A549 (cell line): ENCODE data around the gene OSGEPL1. TPM values are rescaled to one million over a fixed set of nuclear protein-coding genes. Genes with fewer than 3 reads are reported as not detected.

Experiments
- ATAC-seq, 2 experiments: fragments of 200-7000 bp in 1 of 2; fragments of >200 bp in 1 of 2; cut with Nextera tagmentation in 1 of 2; cut with Tn5 transposase in 1 of 2; 3 replicates each; pipeline versions ENCODE4 v1.8.0 to v1.9.1; 2018 to 2020; ENCODE audit warnings: mild to moderate bottlenecking in 1 of 2, moderate library complexity in 1 of 2
- CTCF ChIA-PET: fragments of 300-600 bp; sonication (Branson Sonifier 250); formaldehyde crosslinking; extraction: SDS; loops from one replicate; lab custom pipeline; 2021; ENCODE audit warnings: antibody characterized with exemption, inconsistent platforms; lab: Yijun Ruan, JAX
- POLR2A ChIA-PET: fragments of 350-600 bp; formaldehyde crosslinking; extraction: SDS; loops from one replicate; lab custom pipeline; 2021; ENCODE audit warnings: antibody characterized with exemption, inconsistent platforms; lab: Yijun Ruan, JAX
- DNase-seq, 2 experiments: peaks; one replicate each; pipeline versions ENCODE4 v3.0.0 to v3.0.0-alpha.2; 2011 to 2016; ENCODE audit warnings: low read depth in 1 of 2, low spot score in 1 of 2
- FAIRE-seq: peaks from 2 replicates; lab custom pipeline; 2011; peaks lifted over from hg19 to GRCh38; lab: Jason Lieb, UNC
- H3K27ac ChIP-seq, 2 experiments: fragments of >200 bp; sonication (Bioruptor Twin); formaldehyde crosslinking; 3 replicates each; pipeline ENCODE4 v1.5.1; 2016 to 2017
- H3K4me1 ChIP-seq: fragments of >200 bp; sonication (Bioruptor Twin); formaldehyde crosslinking; 3 replicates; pipeline ENCODE4 v1.6.1; 2016
- H3K4me2 ChIP-seq: fragments of >200 bp; sonication (Bioruptor Twin); formaldehyde crosslinking; 3 replicates; pipeline ENCODE4 v1.6.1; 2016
- H3K4me3 ChIP-seq: fragments of >200 bp; sonication (Bioruptor Twin); formaldehyde crosslinking; 3 replicates; pipeline ENCODE4 v1.5.1; 2016
- H3K9me3 ChIP-seq: fragments of >200 bp; sonication (Bioruptor Twin); formaldehyde crosslinking; 3 replicates; pipeline ENCODE4 v1.6.1; 2016
- BHLHE40 ChIP-seq: IDR thresholded peaks from 2 replicates; pipeline ENCODE4 v1.6.1; 2012; ENCODE audit warnings: low read depth, low read length, inconsistent platforms
- CBX2 ChIP-seq: fragments of 200-600 bp; sonication (generic); IDR thresholded peaks from 2 replicates; pipeline ENCODE4 v1.6.1; 2016; ENCODE audit warnings: low read depth, mild to moderate bottlenecking, borderline replicate concordance
- CEBPB ChIP-seq, 2 experiments: fragments of >200 bp in 1 of 2; sonication (Bioruptor Twin) in 1 of 2; formaldehyde crosslinking in 1 of 2; IDR thresholded peaks; 2 replicates each; pipeline ENCODE4 v1.6.1; 2012 to 2016
- E2F6 ChIP-seq: IDR thresholded peaks from 2 replicates; pipeline ENCODE4 v1.6.1; 2012; ENCODE audit warnings: low read depth, borderline replicate concordance
- ESRRA ChIP-seq: fragments of 150-350 bp; IDR thresholded peaks from 2 replicates; pipeline ENCODE4 v1.6.1; 2014; ENCODE audit warnings: mild to moderate bottlenecking, low read length, borderline replicate concordance
- FOSL2 ChIP-seq, 2 experiments: fragments of 450-650 bp in 1 of 2; fragments of >200 bp in 1 of 2; sonication (Bioruptor Twin) in 1 of 2; formaldehyde crosslinking; IDR thresholded peaks; 2 replicates each; pipeline versions ENCODE4 v1.5.0 to v1.6.1; 2016 to 2020; ENCODE audit warnings: mild to moderate bottlenecking in 1 of 2, moderate library complexity in 1 of 2
- FOXS1 ChIP-seq: fragments of 250-450 bp; sonication (Bioruptor Pico); IDR thresholded peaks from 2 replicates; pipeline ENCODE4 v1.5.0; 2020; ENCODE audit warnings: mild to moderate bottlenecking, moderate library complexity
- HDAC2 ChIP-seq: fragments of 200-600 bp; sonication (generic); IDR thresholded peaks from 2 replicates; pipeline ENCODE4 v1.6.1; 2016
- HEYL ChIP-seq: fragments of 250-450 bp; sonication (Bioruptor Pico); IDR thresholded peaks from 2 replicates; pipeline ENCODE4 v1.8.0; 2021; ENCODE audit warnings: mild to moderate bottlenecking, moderate library complexity
- HOXB13 ChIP-seq: fragments of 250-450 bp; sonication (Bioruptor Pico); IDR thresholded peaks from 2 replicates; pipeline ENCODE4 v1.5.0; 2020; ENCODE audit warnings: low read depth, mild to moderate bottlenecking, moderate library complexity
- JUN ChIP-seq, 2 experiments: fragments of >200 bp; sonication (Bioruptor Twin); formaldehyde crosslinking; IDR thresholded peaks; 2 replicates in 1 of 2; 3 replicates in 1 of 2; pipeline ENCODE4 v1.6.1; 2016 to 2017
- KDM5A ChIP-seq: fragments of 200-600 bp; sonication (generic); IDR thresholded peaks from 2 replicates; pipeline ENCODE4 v1.6.1; 2016; ENCODE audit warnings: antibody characterized with exemption, mild to moderate bottlenecking
- MAFK ChIP-seq: fragments of 450-650 bp; IDR thresholded peaks from 2 replicates; pipeline ENCODE4 v1.6.1; 2014; ENCODE audit not compliant: partially characterized antibody
- MAZ ChIP-seq: fragments of 150-350 bp; IDR thresholded peaks from 2 replicates; pipeline ENCODE4 v1.6.1; 2014; ENCODE audit warnings: antibody characterized with exemption, low read depth, low read length, borderline replicate concordance
- PHF8 ChIP-seq: fragments of 200-600 bp; sonication (generic); IDR thresholded peaks from 2 replicates; pipeline ENCODE4 v1.6.1; 2016; ENCODE audit warnings: low read depth, mild to moderate bottlenecking, antibody characterized with exemption, moderate library complexity, borderline replicate concordance
- POLR2A ChIP-seq: IDR thresholded peaks from 2 replicates; pipeline ENCODE4 v1.6.1; 2012; ENCODE audit warnings: mild to moderate bottlenecking, low read length
- POLR2AphosphoS2 ChIP-seq: conservative IDR thresholded peaks from 2 replicates; pipeline ENCODE4 v1.6.1; 2012; ENCODE audit warnings: low read length, improper control_type of control experiment, inconsistent platforms
- RCOR1 ChIP-seq: fragments of 150-350 bp; IDR thresholded peaks from 2 replicates; pipeline ENCODE4 v1.6.1; 2014; ENCODE audit warnings: antibody characterized with exemption, low read length, low read depth
- RNF2 ChIP-seq: fragments of 200-600 bp; sonication (generic); IDR thresholded peaks from 2 replicates; pipeline ENCODE4 v1.6.1; 2016; ENCODE audit warnings: low read depth, mild to moderate bottlenecking, antibody characterized with exemption, moderate library complexity, borderline replicate concordance
- SMC3 ChIP-seq: fragments of >200 bp; sonication (Bioruptor Twin); formaldehyde crosslinking; IDR thresholded peaks from 3 replicates; pipeline ENCODE4 v1.6.1; 2018; ENCODE audit warnings: inconsistent platforms
- SREBF2 ChIP-seq: fragments of 450-650 bp; IDR thresholded peaks from 2 replicates; pipeline ENCODE4 v1.6.1; 2014; ENCODE audit warnings: mild to moderate bottlenecking, moderate library complexity
- ZSCAN20 ChIP-seq: fragments of 250-450 bp; sonication (Bioruptor Pico); IDR thresholded peaks from 2 replicates; pipeline ENCODE4 v1.8.0; 2022; ENCODE audit warnings: mild to moderate bottlenecking, moderate library complexity
- WGBS: methylation state at CpG from one replicate; pipeline ENCODE4 v1.1.6; 2017; ENCODE audit errors: missing lambda C conversion rate; 5-methylcytosine and 5-hydroxymethylcytosine counted together
- polyA plus RNA-seq, 4 experiments: library from polyadenylated mRNA; depleted of rRNA in 3 of 4; stranded (reverse); fragments of >200 nt; fragmentation: RNase III in 1 of 4; extraction: RNeasy Plus Mini Kit Qiagen cat#74134 plus additional on column Dnase treatment in 1 of 4; gene quantifications; 2 replicates in 3 of 4; 3 replicates in 1 of 4; pipeline ENCODE4 v1.2.3, GENCODE V29; 2011 to 2017
- TF ChIP-seq, protein P1 (sequence below): fragments of >200 bp; sonication (Bioruptor Twin); formaldehyde crosslinking; IDR thresholded peaks from 2 replicates; pipeline ENCODE4 v1.6.1; 2016
- TF ChIP-seq, protein P2 (sequence below): fragments of >200 bp; sonication (Bioruptor Twin); formaldehyde crosslinking; IDR thresholded peaks from 3 replicates; pipeline ENCODE4 v1.6.1; 2016
- TF ChIP-seq, protein P3 (sequence below): fragments of 250-450 bp; sonication (Bioruptor Pico); IDR thresholded peaks from 2 replicates; pipeline ENCODE4 v1.5.0; 2020; ENCODE audit warnings: low read depth, mild to moderate bottlenecking, moderate library complexity
- TF ChIP-seq, protein P4 (sequence below): fragments of >200 bp; sonication (Bioruptor Twin); formaldehyde crosslinking; IDR thresholded peaks from 3 replicates; pipeline ENCODE4 v1.5.1; 2016

OSGEPL1 gene
- polyA plus RNA-seq, 2 of the 4 experiments (the other 2 are of a cell fraction): 9.0 to 14.4 TPM

- Histone ChIP-seq H3K27ac (no peak overlapping the region), H3K4me1 (peaks cover 16% of the 10 kb centered on the region; the same call in 2 of the 3 replicates), H3K4me3 (no peak overlapping the region), H3K4me2 (no peak overlapping the region), H3K9me3 (no peaks in the 10 kb centered on the region)
- WGBS: 100% methylated on average over 1 of the region's 1 CpG
- FAIRE-seq: no peak
- POLR2A ChIA-PET: no interaction called here
- no peak for DNase-seq
- no peak for ATAC-seq
- TF ChIP-seq MAFK (peak; percentile 79), ZSCAN20 (no peak)
- CTCF ChIA-PET: no interaction called here
Measured at GRCh38 chr2:189794310-189794709, 31.7 kb upstream of the OSGEPL1 start.

DNA sequence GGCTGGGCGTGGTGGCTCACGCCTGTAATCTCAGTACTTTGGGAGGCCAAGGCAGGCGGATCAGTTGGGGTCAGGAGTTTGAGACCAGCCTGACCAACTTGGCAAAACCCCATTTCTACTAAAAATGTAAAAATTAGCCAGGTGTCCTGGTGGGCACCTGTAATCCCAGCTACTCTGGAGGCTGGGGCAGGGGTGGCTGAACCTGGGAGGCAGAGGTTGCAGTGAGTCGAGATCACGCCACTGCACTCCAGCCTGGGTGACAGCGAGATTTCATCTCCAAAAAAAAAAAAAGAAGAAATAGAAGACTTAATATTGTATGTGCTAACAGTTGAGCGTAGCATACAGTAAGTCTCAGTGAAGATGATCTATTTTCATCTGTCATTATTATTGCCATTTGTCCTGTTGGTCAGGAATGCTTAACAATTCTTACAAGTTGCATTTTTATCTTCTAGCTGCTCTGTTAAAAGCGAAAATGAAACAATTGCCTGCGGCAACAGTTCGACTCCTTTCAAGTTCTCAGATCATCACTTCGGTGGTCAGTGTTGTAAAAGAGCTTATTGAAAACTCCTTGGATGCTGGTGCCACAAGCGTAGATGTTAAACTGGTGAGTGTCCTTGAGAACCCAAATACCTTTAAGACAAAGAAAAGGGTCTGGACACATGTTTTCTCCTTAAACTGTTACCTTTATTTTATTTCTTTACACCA, 28.9 kb upstream of the OSGEPL1 start:
- TF ChIP-seq CBX2: no peak
- no peak for TF ChIP-seq E2F6
- TF ChIP-seq, protein P1, sequence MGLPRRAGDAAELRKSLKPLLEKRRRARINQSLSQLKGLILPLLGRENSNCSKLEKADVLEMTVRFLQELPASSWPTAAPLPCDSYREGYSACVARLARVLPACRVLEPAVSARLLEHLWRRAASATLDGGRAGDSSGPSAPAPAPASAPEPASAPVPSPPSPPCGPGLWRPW: no peak
- TF ChIP-seq POLR2A: no peak
- TF ChIP-seq, protein P2, sequence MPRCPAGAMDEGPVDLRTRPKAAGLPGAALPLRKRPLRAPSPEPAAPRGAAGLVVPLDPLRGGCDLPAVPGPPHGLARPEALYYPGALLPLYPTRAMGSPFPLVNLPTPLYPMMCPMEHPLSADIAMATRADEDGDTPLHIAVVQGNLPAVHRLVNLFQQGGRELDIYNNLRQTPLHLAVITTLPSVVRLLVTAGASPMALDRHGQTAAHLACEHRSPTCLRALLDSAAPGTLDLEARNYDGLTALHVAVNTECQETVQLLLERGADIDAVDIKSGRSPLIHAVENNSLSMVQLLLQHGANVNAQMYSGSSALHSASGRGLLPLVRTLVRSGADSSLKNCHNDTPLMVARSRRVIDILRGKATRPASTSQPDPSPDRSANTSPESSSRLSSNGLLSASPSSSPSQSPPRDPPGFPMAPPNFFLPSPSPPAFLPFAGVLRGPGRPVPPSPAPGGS: no peak
- TF ChIP-seq MAZ: no peak
- TF ChIP-seq SREBF2: no peak
- TF ChIP-seq FOSL2 (IDR thresholded peaks at IDR 0.05): no peak
- no peak for TF ChIP-seq FOSL2 (CRISPR knock-in tag; IDR thresholded peaks at IDR 0.05)
- Histone ChIP-seq H3K9me3 (no peaks in the 10 kb centered on the region), H3K4me3 (no peak overlapping the region), H3K4me1 (peaks cover 8% of the 10 kb centered on the region; the same call in 1 of the 3 replicates), H3K27ac (no peak overlapping the region), H3K4me2 (no peak overlapping the region)
- FAIRE-seq: no peak
- no peak for ATAC-seq
- no peak for DNase-seq
- ChIA-PET CTCF (no interaction called here), POLR2A (no interaction called here)
- 96% methylated on average over 12 of the region's 12 CpGs for WGBS

- WGBS: 0% methylated on average over 30 of the region's 96 CpGs
- FAIRE-seq (no peak), ATAC-seq (peak; percentile 97 to 98), DNase-seq (peak; percentile 82 to 97)
- peaks cover 13% of the 10 kb centered on the region; the same call in 2 of the 3 replicates for H3K4me1 ChIP-seq
- ChIA-PET POLR2A (interaction anchor here (0.6 to 1.6 kb wide), 6 partner anchors 9 to 536 kb away, joined by 3 to 10 read pairs (median 4); partner anchors contain the start of genes HIBCH and OSGEPL1), CTCF (interaction anchor here (0.6 to 1.8 kb wide), 4 partner anchors 14 to 316 kb away, joined by 3 to 6 read pairs (median 5); partner anchors contain the start of gene OSGEPL1)
- peak within 1 kb of the TSS; percentile 88 for H3K4me3 ChIP-seq
- peak within 1 kb of the TSS; percentile 81 for H3K4me2 ChIP-seq
- peak within 1 kb of the TSS; percentile 89 to 96 for H3K27ac ChIP-seq
- no peaks in the 10 kb centered on the region for H3K9me3 ChIP-seq
- TF ChIP-seq BHLHE40 (no peak), FOXS1 (CRISPR knock-in tag) (no peak), KDM5A (no peak), SMC3 (no peak), HDAC2 (no peak), RNF2 (no peak), POLR2AphosphoS2 (no peak), ESRRA (no peak), RCOR1 (no peak), PHF8 (peak; percentile 96), HEYL (CRISPR knock-in tag) (no peak), CEBPB (IDR thresholded peaks at IDR 0.05) (no peak), JUN (IDR thresholded peaks at IDR 0.05) (peak; percentile 82 to 90), SREBF2 (no peak), HOXB13 (CRISPR knock-in tag) (no peak), MAFK (no peak)
- TF ChIP-seq, protein P3, sequence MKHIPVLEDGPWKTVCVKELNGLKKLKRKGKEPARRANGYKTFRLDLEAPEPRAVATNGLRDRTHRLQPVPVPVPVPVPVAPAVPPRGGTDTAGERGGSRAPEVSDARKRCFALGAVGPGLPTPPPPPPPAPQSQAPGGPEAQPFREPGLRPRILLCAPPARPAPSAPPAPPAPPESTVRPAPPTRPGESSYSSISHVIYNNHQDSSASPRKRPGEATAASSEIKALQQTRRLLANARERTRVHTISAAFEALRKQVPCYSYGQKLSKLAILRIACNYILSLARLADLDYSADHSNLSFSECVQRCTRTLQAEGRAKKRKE (CRISPR knock-in tag): no peak
- TF ChIP-seq, protein P4, sequence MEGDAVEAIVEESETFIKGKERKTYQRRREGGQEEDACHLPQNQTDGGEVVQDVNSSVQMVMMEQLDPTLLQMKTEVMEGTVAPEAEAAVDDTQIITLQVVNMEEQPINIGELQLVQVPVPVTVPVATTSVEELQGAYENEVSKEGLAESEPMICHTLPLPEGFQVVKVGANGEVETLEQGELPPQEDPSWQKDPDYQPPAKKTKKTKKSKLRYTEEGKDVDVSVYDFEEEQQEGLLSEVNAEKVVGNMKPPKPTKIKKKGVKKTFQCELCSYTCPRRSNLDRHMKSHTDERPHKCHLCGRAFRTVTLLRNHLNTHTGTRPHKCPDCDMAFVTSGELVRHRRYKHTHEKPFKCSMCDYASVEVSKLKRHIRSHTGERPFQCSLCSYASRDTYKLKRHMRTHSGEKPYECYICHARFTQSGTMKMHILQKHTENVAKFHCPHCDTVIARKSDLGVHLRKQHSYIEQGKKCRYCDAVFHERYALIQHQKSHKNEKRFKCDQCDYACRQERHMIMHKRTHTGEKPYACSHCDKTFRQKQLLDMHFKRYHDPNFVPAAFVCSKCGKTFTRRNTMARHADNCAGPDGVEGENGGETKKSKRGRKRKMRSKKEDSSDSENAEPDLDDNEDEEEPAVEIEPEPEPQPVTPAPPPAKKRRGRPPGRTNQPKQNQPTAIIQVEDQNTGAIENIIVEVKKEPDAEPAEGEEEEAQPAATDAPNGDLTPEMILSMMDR: no peak
- TF ChIP-seq, protein P1: no peak
Measured at GRCh38 chr2:189783927-189784867, 21.6 kb upstream of the OSGEPL1 start, which contains the start of the genes ORMDL1 and PMS1. ORMDL1 (minus strand) TSS chr2:189784339; CDS start chr2:189782595, 1,744 bp downstream. PMS1 (plus strand) TSS chr2:189784450; CDS start chr2:189791810, 7,360 bp downstream.
